Lower leg skin (tissue), 4 donors: ENCODE results near the gene SAMD9L. TPM values are rescaled to one million over a fixed set of nuclear protein-coding genes. Genes with fewer than 3 reads are reported as not detected.

ENCODE experiments used
- DNase-seq, 2 donors: peaks; one replicate each; pipeline ENCODE4 v3.0.0-alpha.2; 2019; ENCODE audit warnings: low spot score in 2 of 2
- H3K4me3 ChIP-seq: fragments of 200-600 bp; sonication (generic); 2 replicates; pipeline ENCODE4 v1.5.1; 2017; ENCODE audit warnings: mild to moderate bottlenecking, low read depth; ENCODE audit not compliant: poor library complexity, severe bottlenecking
- CTCF ChIP-seq, 3 donors: fragments of 450-650 bp; IDR thresholded peaks; one replicate each; pipeline ENCODE4 v1.5.1; 2016; ENCODE audit warnings: antibody characterized with exemption in 3 of 3, mild to moderate bottlenecking in 3 of 3, moderate library complexity in 2 of 3
- POLR2A ChIP-seq, 2 donors: fragments of 450-650 bp; IDR thresholded peaks; one replicate each; pipeline ENCODE4 v1.6.1; 2016 to 2017; ENCODE audit warnings: antibody characterized with exemption in 2 of 2, mild to moderate bottlenecking in 1 of 2, moderate library complexity in 1 of 2
- WGBS, 2 donors: methylation state at CpG; one replicate each; pipeline ENCODE4 v1.1.5; 2018; 5-methylcytosine and 5-hydroxymethylcytosine counted together
- intact Hi-C: fragments of 100-400 bp; cut with DNase I; formaldehyde crosslinking; loops from one replicate; pipeline ENCODE4 v1.15.0; 2023; ENCODE audit warnings: low total_unique reads
- total RNA-seq, 4 donors: library from RNA; depleted of rRNA; stranded (reverse); fragments of >200 nt; gene quantifications; one replicate each; pipeline ENCODE4 v1.1.0, GENCODE V29; 2016

Gene SAMD9L
- total RNA-seq, 4 donors from 2014 or later, result 0.65 to 2.5 (median 1.5) TPM

GRCh38 chr7:93179173-93179572, 31.0 kb upstream of the SAMD9L start:
- TF ChIP-seq POLR2A (IDR thresholded peaks at IDR 0.05) (no peak), CTCF (IDR thresholded peaks at IDR 0.05) (no peak)
- no peak overlapping the region for H3K4me3 ChIP-seq
- intact Hi-C loops, result no loop called here
- DNase-seq, result no peak

- intact Hi-C loops, result no loop called here
- no peak for TF ChIP-seq POLR2A (IDR thresholded peaks at IDR 0.05)
- TF ChIP-seq CTCF (IDR thresholded peaks at IDR 0.05), result no peak
- no peak overlapping the region for H3K4me3 ChIP-seq
- 25 to 29% methylated on average over 3 of the region's 3 CpGs for WGBS, 2 donors
- no peak for DNase-seq
Observed at GRCh38 chr7:93178213-93178612, 30.0 kb upstream of the SAMD9L start.

- no peak overlapping the region for H3K4me3 ChIP-seq
- WGBS, 2 donors, result 46 to 57% methylated on average over 2 of the region's 2 CpGs
- DNase-seq, result no peak
- intact Hi-C loops, result no loop called here
- TF ChIP-seq CTCF (IDR thresholded peaks at IDR 0.05) (no peak), POLR2A (IDR thresholded peaks at IDR 0.05) (no peak)
Observed at GRCh38 chr7:93176992-93177580, 28.9 kb upstream of the SAMD9L start.

GRCh38 chr7:93175219-93175618, 27.0 kb upstream of the SAMD9L start:
- whole genome bisulfite sequencing, 2 donors, result 85 to 90% methylated on average over 2 of the region's 2 CpGs
- TF ChIP-seq POLR2A (IDR thresholded peaks at IDR 0.05) (no peak), CTCF (IDR thresholded peaks at IDR 0.05) (no peak)
- intact Hi-C loops, result no loop called here
- no peak overlapping the region for H3K4me3 ChIP-seq
- no peak for DNase-seq

GRCh38 chr7:93172683-93173082, 24.5 kb upstream of the SAMD9L start:
- no peak for DNase-seq
- TF ChIP-seq CTCF (IDR thresholded peaks at IDR 0.05) (no peak), POLR2A (IDR thresholded peaks at IDR 0.05) (no peak)
- WGBS, 2 donors, result 62 to 72% methylated on average over 2 of the region's 2 CpGs
- no peak overlapping the region for H3K4me3 ChIP-seq
- intact Hi-C loops, result no loop called here

GRCh38 chr7:93171606-93172226, 23.5 kb upstream of the SAMD9L start:
- no peak overlapping the region for H3K4me3 ChIP-seq
- DNase-seq, result no peak
- TF ChIP-seq CTCF (IDR thresholded peaks at IDR 0.05) (no peak), POLR2A (IDR thresholded peaks at IDR 0.05) (no peak)
- 61 to 68% methylated on average over 2 of the region's 2 CpGs for WGBS, 2 donors
- intact Hi-C loops, result no loop called here
